Stimulated activated CD4-positive, alpha-beta T cell treated with anti-CD3 and anti-CD28 coated beads, TNF-alpha, amount 100 ng/mL, for 48 hours (primary cell): ENCODE measurements around the gene PRR23C.

Source experiments
- DNase-seq, 3 donors: peaks; one replicate each; pipeline ENCODE4 v3.0.0-alpha.2; 2020; ENCODE audit warnings: low read depth in 3 of 3

Gene PRR23C

GRCh38 chr3:138995706-138996105, 49.0 kb downstream of the PRR23C start:
- no peak for DNase-seq
